Hepatocyte (in vitro differentiated cells): Measurements from ENCODE around the gene ARHGEF37. TPM values are rescaled to one million over a fixed set of nuclear protein-coding genes. Genes with fewer than 3 reads are reported as not detected.

Source experiments
- DNase-seq: peaks from one replicate; pipeline ENCODE4 v3.0.0-alpha.2; 2016; ENCODE audit warnings: low spot score
- H2AFZ ChIP-seq: fragments of 200-600 bp; sonication (generic); 2 replicates; pipeline ENCODE4 v1.6.0; 2016; ENCODE audit warnings: antibody characterized with exemption, mild to moderate bottlenecking
- H3K27ac ChIP-seq: fragments of 200-600 bp; sonication (generic); 2 replicates; pipeline ENCODE4 v1.5.1; 2016; ENCODE audit warnings: mild to moderate bottlenecking
- H3K27me3 ChIP-seq: fragments of 200-600 bp; sonication (generic); 2 replicates; pipeline ENCODE4 v1.6.1; 2016
- H3K36me3 ChIP-seq: fragments of 200-600 bp; sonication (generic); replicated peaks from 2 replicates; pipeline ENCODE4 v1.5.1; 2016; ENCODE audit warnings: low read depth; ENCODE audit not compliant: insufficient read depth
- H3K4me1 ChIP-seq: fragments of 200-600 bp; sonication (generic); 2 replicates; pipeline ENCODE4 v1.5.1; 2016; ENCODE audit warnings: mild to moderate bottlenecking, moderate library complexity; ENCODE audit not compliant: insufficient read depth
- H3K4me2 ChIP-seq: fragments of 200-600 bp; sonication (generic); 2 replicates; pipeline ENCODE4 v1.6.0; 2016
- H3K4me3 ChIP-seq: fragments of 200-600 bp; sonication (generic); 2 replicates; pipeline ENCODE4 v1.5.1; 2016; ENCODE audit warnings: mild to moderate bottlenecking
- H3K79me2 ChIP-seq: fragments of 200-600 bp; sonication (generic); 2 replicates; pipeline ENCODE4 v1.6.0; 2017; ENCODE audit warnings: mild to moderate bottlenecking
- H3K9me2 ChIP-seq: fragments of 200-600 bp; sonication (generic); replicated peaks from 2 replicates; pipeline ENCODE4 v1.6.0; 2017; ENCODE audit warnings: mild to moderate bottlenecking; ENCODE audit not compliant: insufficient read depth
- H3K9me3 ChIP-seq: fragments of 200-600 bp; sonication (generic); 2 replicates; pipeline ENCODE4 v1.5.1; 2016; ENCODE audit warnings: low read depth, mild to moderate bottlenecking
- H4K20me1 ChIP-seq: fragments of 200-600 bp; sonication (generic); 2 replicates; pipeline ENCODE4 v1.6.0; 2016; ENCODE audit warnings: mild to moderate bottlenecking; ENCODE audit not compliant: insufficient read depth, poor library complexity, severe bottlenecking
- EZH2 ChIP-seq: fragments of 200-600 bp; sonication (generic); IDR thresholded peaks from 2 replicates; pipeline ENCODE4 v1.6.1; 2016; ENCODE audit warnings: antibody characterized with exemption, mild to moderate bottlenecking, borderline replicate concordance
- EZH2phosphoT487 ChIP-seq: fragments of 200-600 bp; sonication (generic); IDR thresholded peaks from one replicate; pipeline ENCODE4 v1.6.1; 2018; ENCODE audit warnings: antibody characterized with exemption, mild to moderate bottlenecking, low read depth, moderate library complexity; ENCODE audit not compliant: unreplicated experiment, severe bottlenecking
- WGBS: methylation state at CpG from one replicate; pipeline ENCODE4 v1.1.6; 2016; ENCODE audit warnings: low lambda C conversion rate; ENCODE audit errors: missing lambda C conversion rate; 5-methylcytosine and 5-hydroxymethylcytosine counted together
- polyA plus RNA-seq: library from polyadenylated mRNA; unstranded; fragments of >200 nt; fragmentation: Nextera tagmentation; extraction: Ambion mirVana; gene quantifications from 2 replicates; pipeline ENCODE4 v1.2.1, GENCODE V29; 2016
- total RNA-seq: library from RNA; depleted of rRNA; stranded (reverse); fragments of >200 nt; gene quantifications from 2 replicates; pipeline ENCODE4 v1.2.3, GENCODE V29; 2014
- TF ChIP-seq, protein P1 (sequence below): fragments of 200-600 bp; sonication (generic); IDR thresholded peaks from 2 replicates; pipeline ENCODE4 v1.5.1; 2016; ENCODE audit warnings: antibody characterized with exemption, mild to moderate bottlenecking; ENCODE audit not compliant: poor library complexity

Gene ARHGEF37
- total and polyA plus RNA-seq, 2 experiments from 2014 or later: 2.3 to 2.9 TPM

DNA sequence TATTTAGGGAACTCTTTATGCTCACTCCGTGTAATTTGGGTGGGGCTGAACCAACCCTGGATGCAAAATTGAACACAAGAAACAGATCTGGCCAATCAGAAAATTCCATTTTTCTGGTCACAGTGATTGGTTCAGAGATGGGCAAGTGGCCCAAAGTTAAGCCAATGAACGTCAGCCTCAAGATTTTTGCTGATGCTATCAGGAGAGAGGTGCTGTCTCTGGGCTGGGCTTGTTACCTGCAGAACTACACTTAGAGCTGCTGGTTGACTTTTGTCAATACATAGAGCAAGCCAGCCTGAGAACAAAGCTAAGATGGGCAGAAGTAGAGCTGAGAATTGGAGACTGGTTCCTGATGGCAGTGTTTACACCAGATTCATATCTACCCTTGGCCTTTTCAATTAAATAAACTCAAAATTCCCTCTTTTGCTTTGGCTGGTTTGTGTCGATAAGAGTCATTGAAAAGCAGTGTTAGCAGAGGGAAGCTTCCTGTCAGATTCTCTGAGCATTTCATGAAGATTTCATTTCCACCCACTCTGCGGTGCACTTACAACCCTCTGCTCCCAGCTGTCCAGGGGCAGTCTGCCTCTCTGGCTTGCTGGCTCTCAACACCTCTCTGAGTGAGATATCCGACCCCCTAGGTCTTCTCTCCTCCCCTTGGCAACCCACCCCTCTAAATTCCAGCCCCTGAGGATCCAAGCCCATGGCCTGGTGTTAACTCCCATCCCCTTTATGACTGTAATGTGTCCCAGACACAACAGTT, 84.3 kb downstream of the ARHGEF37 start:
- Histone ChIP-seq H2AFZ (no peak overlapping the region), H3K4me3 (no peak overlapping the region), H3K4me2 (no peak overlapping the region), H3K27me3 (no peaks in the 10 kb centered on the region), H3K79me2 (no peaks in the 10 kb centered on the region), H4K20me1 (no peaks in the 10 kb centered on the region), H3K36me3 (no peaks in the 10 kb centered on the region), H3K4me1 (no peaks in the 10 kb centered on the region), H3K9me2 (no peaks in the 10 kb centered on the region), H3K27ac (no peak overlapping the region), H3K9me3 (peaks cover 4% of the 10 kb centered on the region)
- WGBS: 78% methylated on average over 5 of the region's 5 CpGs
- DNase-seq: no peak
- no peak for TF ChIP-seq EZH2
- TF ChIP-seq EZH2phosphoT487: no peak
- TF ChIP-seq, protein P1, sequence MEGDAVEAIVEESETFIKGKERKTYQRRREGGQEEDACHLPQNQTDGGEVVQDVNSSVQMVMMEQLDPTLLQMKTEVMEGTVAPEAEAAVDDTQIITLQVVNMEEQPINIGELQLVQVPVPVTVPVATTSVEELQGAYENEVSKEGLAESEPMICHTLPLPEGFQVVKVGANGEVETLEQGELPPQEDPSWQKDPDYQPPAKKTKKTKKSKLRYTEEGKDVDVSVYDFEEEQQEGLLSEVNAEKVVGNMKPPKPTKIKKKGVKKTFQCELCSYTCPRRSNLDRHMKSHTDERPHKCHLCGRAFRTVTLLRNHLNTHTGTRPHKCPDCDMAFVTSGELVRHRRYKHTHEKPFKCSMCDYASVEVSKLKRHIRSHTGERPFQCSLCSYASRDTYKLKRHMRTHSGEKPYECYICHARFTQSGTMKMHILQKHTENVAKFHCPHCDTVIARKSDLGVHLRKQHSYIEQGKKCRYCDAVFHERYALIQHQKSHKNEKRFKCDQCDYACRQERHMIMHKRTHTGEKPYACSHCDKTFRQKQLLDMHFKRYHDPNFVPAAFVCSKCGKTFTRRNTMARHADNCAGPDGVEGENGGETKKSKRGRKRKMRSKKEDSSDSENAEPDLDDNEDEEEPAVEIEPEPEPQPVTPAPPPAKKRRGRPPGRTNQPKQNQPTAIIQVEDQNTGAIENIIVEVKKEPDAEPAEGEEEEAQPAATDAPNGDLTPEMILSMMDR: no peak

DNA sequence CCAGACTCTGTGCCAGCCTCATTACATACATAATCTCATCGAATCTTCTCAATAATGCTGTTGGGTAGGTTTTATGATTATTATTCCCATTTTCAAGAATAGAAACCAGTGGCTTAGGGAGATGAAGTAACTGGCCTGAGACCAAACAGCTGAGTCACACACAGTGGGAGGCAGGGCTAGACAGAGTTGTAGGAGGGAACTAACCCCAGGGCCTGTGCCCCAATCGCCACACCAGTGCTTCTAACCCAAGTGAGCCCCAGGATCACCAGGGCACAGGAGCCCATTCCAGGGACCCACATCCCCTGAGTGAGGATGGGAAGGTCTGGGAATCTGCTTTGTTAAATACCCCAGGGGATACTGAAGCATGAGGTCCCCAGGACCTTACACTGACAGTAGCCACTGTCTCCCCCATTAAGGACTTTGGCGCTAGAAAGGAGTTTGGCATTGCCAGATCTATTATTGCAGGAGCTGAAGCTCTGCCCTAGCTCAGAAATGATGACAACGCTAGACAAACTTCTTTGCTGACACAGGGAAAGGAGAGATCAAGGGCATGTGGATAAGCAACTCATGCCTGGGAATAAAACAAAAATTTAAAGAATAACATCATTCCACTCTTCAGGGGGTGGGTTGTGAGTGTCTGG, 85.0 kb downstream of the ARHGEF37 start:
- Histone ChIP-seq H2AFZ (no peak overlapping the region), H3K4me1 (no peaks in the 10 kb centered on the region), H3K9me2 (no peaks in the 10 kb centered on the region), H3K4me2 (no peak overlapping the region), H3K79me2 (no peaks in the 10 kb centered on the region), H3K9me3 (peaks cover 4% of the 10 kb centered on the region), H3K27me3 (no peaks in the 10 kb centered on the region), H3K36me3 (no peaks in the 10 kb centered on the region), H3K4me3 (no peak overlapping the region), H3K27ac (no peak overlapping the region), H4K20me1 (no peaks in the 10 kb centered on the region)
- 82% methylated on average over 4 of the region's 4 CpGs for WGBS
- DNase-seq: no peak
- TF ChIP-seq EZH2: no peak
- TF ChIP-seq, protein P1: no peak
- TF ChIP-seq EZH2phosphoT487: no peak

DNA sequence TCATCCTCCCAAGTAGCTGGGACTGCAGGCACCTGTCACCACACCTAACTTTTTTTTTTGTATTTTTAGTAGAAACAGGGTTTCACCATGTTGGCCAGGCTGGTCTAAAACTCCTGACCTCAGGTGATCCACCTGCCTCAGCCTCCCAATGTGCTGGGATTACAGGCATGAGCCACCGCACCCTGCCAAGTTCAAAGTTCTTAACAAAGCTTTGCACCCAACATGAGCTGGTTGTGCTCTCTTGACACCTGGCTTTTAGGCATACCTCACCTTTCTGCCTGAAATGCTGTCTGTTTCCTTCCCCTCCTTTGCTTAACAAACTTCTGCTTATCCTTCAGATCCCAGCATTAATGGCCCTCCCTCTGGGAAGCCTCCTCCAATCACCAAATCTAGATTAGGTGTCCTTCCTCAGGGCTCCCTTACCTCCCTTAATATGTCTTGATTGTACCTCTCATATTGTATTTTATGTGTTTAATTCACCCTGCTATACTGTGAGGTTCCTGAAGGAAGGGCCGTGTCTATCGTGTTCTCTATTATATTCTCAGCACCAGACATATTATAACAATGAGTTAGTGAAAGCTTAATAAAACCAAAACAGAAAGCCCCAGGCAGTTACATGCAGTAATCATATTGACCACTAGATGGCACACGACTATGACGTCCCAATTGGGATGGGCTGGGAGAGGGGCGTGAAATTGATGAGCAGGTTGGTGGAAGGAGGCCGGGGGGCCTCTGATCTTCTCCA, 86.0 kb downstream of the ARHGEF37 start:
- TF ChIP-seq, protein P1: peak; percentile 58
- TF ChIP-seq EZH2: no peak
- Histone ChIP-seq H3K27me3 (no peaks in the 10 kb centered on the region), H3K4me2 (no peak overlapping the region), H3K27ac (no peak overlapping the region), H4K20me1 (no peaks in the 10 kb centered on the region), H3K9me2 (no peaks in the 10 kb centered on the region), H3K4me1 (no peaks in the 10 kb centered on the region), H2AFZ (no peak overlapping the region), H3K4me3 (no peak overlapping the region), H3K79me2 (no peaks in the 10 kb centered on the region), H3K9me3 (peaks cover 4% of the 10 kb centered on the region), H3K36me3 (no peaks in the 10 kb centered on the region)
- WGBS: 38% methylated on average over 7 of the region's 7 CpGs
- peak; percentile 24 for DNase-seq
